ENCODE measurements around the gene DIAPH1. TPM values are rescaled to one million over a fixed set of nuclear protein-coding genes. Genes with fewer than 3 reads are reported as not detected.

DIAPH1 gene
- total RNA-seq, 1 experiment from 2014 or later: 31.2 TPM

- Histone ChIP-seq H3K27me3 (ENCODE audit: control insufficient read depth, insufficient read depth, low read length) (no peaks in the 10 kb centered on the region), H3K36me3 (replicated peaks; ENCODE audit: control insufficient read depth, insufficient read depth, low read length) (no peaks in the 10 kb centered on the region; the same call in none of the 2 replicates)
- no peak for DNase-seq
Measured at GRCh38 chr5:141534492-141535213, 84.1 kb downstream of the DIAPH1 start.

GRCh38 chr5:141533897-141534296, 84.9 kb downstream of the DIAPH1 start:
- DNase-seq: no peak
- Histone ChIP-seq H3K4me3 (ENCODE audit: insufficient read depth, low read depth, low read length) (no peak overlapping the region), H3K27me3 (ENCODE audit: control insufficient read depth, insufficient read depth, low read length) (no peaks in the 10 kb centered on the region), H3K36me3 (replicated peaks; ENCODE audit: control insufficient read depth, insufficient read depth, low read length) (peaks cover 5% of the 10 kb centered on the region)

More at GRCh38 chr5:141534492-141535213, 84.1 kb downstream of the DIAPH1 start:
- no peak overlapping the region for H3K4me3 ChIP-seq (ENCODE audit: insufficient read depth, low read depth, low read length)

GRCh38 chr5:141532726-141533125, 86.1 kb downstream of the DIAPH1 start:
- H3K36me3 ChIP-seq (replicated peaks; ENCODE audit: control insufficient read depth, insufficient read depth, low read length): peaks cover 13% of the 10 kb centered on the region
- no peak for DNase-seq
- H3K27me3 ChIP-seq (ENCODE audit: control insufficient read depth, insufficient read depth, low read length): no peaks in the 10 kb centered on the region
- H3K4me3 ChIP-seq (ENCODE audit: insufficient read depth, low read depth, low read length): no peak overlapping the region

GRCh38 chr5:141529873-141530272, 88.9 kb downstream of the DIAPH1 start:
- Histone ChIP-seq H3K27me3 (ENCODE audit: control insufficient read depth, insufficient read depth, low read length) (no peaks in the 10 kb centered on the region), H3K4me3 (ENCODE audit: insufficient read depth, low read depth, low read length) (no peak overlapping the region), H3K36me3 (replicated peaks; ENCODE audit: control insufficient read depth, insufficient read depth, low read length) (peaks cover 23% of the 10 kb centered on the region)
- no peak for DNase-seq

GRCh38 chr5:141529002-141529401, 89.8 kb downstream of the DIAPH1 start:
- DNase-seq: no peak
- no peaks in the 10 kb centered on the region for H3K27me3 ChIP-seq (ENCODE audit: control insufficient read depth, insufficient read depth, low read length)
- no peak overlapping the region for H3K4me3 ChIP-seq (ENCODE audit: insufficient read depth, low read depth, low read length)
- H3K36me3 ChIP-seq (replicated peaks; ENCODE audit: control insufficient read depth, insufficient read depth, low read length): peaks cover 26% of the 10 kb centered on the region

GRCh38 chr5:141528291-141528984, 90.4 kb downstream of the DIAPH1 start:
- Histone ChIP-seq H3K4me3 (ENCODE audit: insufficient read depth, low read depth, low read length) (no peak overlapping the region), H3K36me3 (replicated peaks; ENCODE audit: control insufficient read depth, insufficient read depth, low read length) (peaks cover 28% of the 10 kb centered on the region), H3K27me3 (ENCODE audit: control insufficient read depth, insufficient read depth, low read length) (no peaks in the 10 kb centered on the region)
- DNase-seq: no peak

- no peak overlapping the region for H3K4me3 ChIP-seq (ENCODE audit: insufficient read depth, low read depth, low read length)
- H3K27me3 ChIP-seq (ENCODE audit: control insufficient read depth, insufficient read depth, low read length): no peaks in the 10 kb centered on the region
- peaks cover 30% of the 10 kb centered on the region for H3K36me3 ChIP-seq (replicated peaks; ENCODE audit: control insufficient read depth, insufficient read depth, low read length)
- no peak for DNase-seq
Measured at GRCh38 chr5:141527426-141527825, 91.4 kb downstream of the DIAPH1 start.

GRCh38 chr5:141525653-141526052, 93.1 kb downstream of the DIAPH1 start:
- no peak overlapping the region for H3K4me3 ChIP-seq (ENCODE audit: insufficient read depth, low read depth, low read length)
- DNase-seq: no peak
- H3K27me3 ChIP-seq (ENCODE audit: control insufficient read depth, insufficient read depth, low read length): no peaks in the 10 kb centered on the region
- H3K36me3 ChIP-seq (replicated peaks; ENCODE audit: control insufficient read depth, insufficient read depth, low read length): peaks cover 37% of the 10 kb centered on the region

GRCh38 chr5:141524604-141525597, 93.9 kb downstream of the DIAPH1 start:
- Histone ChIP-seq H3K27me3 (ENCODE audit: control insufficient read depth, insufficient read depth, low read length) (no peaks in the 10 kb centered on the region), H3K4me3 (ENCODE audit: insufficient read depth, low read depth, low read length) (no peak overlapping the region), H3K36me3 (replicated peaks; ENCODE audit: control insufficient read depth, insufficient read depth, low read length) (peaks cover 38% of the 10 kb centered on the region)
- DNase-seq: peak; percentile 88

GRCh38 chr5:141523991-141524390, 94.8 kb downstream of the DIAPH1 start:
- H3K27me3 ChIP-seq (ENCODE audit: control insufficient read depth, insufficient read depth, low read length): no peaks in the 10 kb centered on the region
- peaks cover 37% of the 10 kb centered on the region for H3K36me3 ChIP-seq (replicated peaks; ENCODE audit: control insufficient read depth, insufficient read depth, low read length)
- no peak overlapping the region for H3K4me3 ChIP-seq (ENCODE audit: insufficient read depth, low read depth, low read length)
- DNase-seq: no peak

GRCh38 chr5:141522301-141522700, 96.5 kb downstream of the DIAPH1 start:
- DNase-seq: no peak
- Histone ChIP-seq H3K36me3 (replicated peaks; ENCODE audit: control insufficient read depth, insufficient read depth, low read length) (peaks cover 29% of the 10 kb centered on the region), H3K27me3 (ENCODE audit: control insufficient read depth, insufficient read depth, low read length) (no peaks in the 10 kb centered on the region), H3K4me3 (ENCODE audit: insufficient read depth, low read depth, low read length) (no peak overlapping the region)

GRCh38 chr5:141521244-141521781, 97.5 kb downstream of the DIAPH1 start:
- H3K27me3 ChIP-seq (ENCODE audit: control insufficient read depth, insufficient read depth, low read length): no peaks in the 10 kb centered on the region
- H3K36me3 ChIP-seq (replicated peaks; ENCODE audit: control insufficient read depth, insufficient read depth, low read length): peaks cover 29% of the 10 kb centered on the region
- no peak for DNase-seq
- H3K4me3 ChIP-seq (ENCODE audit: insufficient read depth, low read depth, low read length): no peak overlapping the region

- DNase-seq: no peak
- Histone ChIP-seq H3K27me3 (ENCODE audit: control insufficient read depth, insufficient read depth, low read length) (no peaks in the 10 kb centered on the region), H3K36me3 (replicated peaks; ENCODE audit: control insufficient read depth, insufficient read depth, low read length) (peaks cover 26% of the 10 kb centered on the region), H3K4me3 (ENCODE audit: insufficient read depth, low read depth, low read length) (no peak overlapping the region)
Measured at GRCh38 chr5:141519605-141520565, 98.9 kb downstream of the DIAPH1 start.

Data from H7 (cell line).